ENCODE results near the gene NIM1K. TPM values are rescaled to one million over a fixed set of nuclear protein-coding genes. Genes with fewer than 3 reads are reported as not detected.

NIM1K gene
- total RNA-seq, 2 donors from 2014 or later, result 2.5 to 2.9 TPM

- H3K27me3 Mint-ChIP-seq, result peaks cover 0 to under 1% of the 10 kb centered on the region in 2 donors
- DNase-seq (ENCODE audit: low spot score) (no peak), ATAC-seq (no peak)
- H3K27ac Mint-ChIP-seq, result no peak overlapping the region
- no peaks in the 10 kb centered on the region for H3K4me1 Mint-ChIP-seq (ENCODE audit: low read depth in 2 of 2)
- H3K9me3 Mint-ChIP-seq, result no peaks in the 10 kb centered on the region
- no peaks in the 10 kb centered on the region for H3K36me3 Mint-ChIP-seq
- no peak overlapping the region for H3K4me3 Mint-ChIP-seq
Observed at GRCh38 chr5:43221502-43221901, 29.5 kb downstream of the NIM1K start.

- no peaks in the 10 kb centered on the region for H3K4me1 Mint-ChIP-seq (ENCODE audit: low read depth in 2 of 2)
- H3K9me3 Mint-ChIP-seq, result no peaks in the 10 kb centered on the region
- no peak overlapping the region for H3K27ac Mint-ChIP-seq
- peak in 1 of 2 donors; percentile 20 for ATAC-seq
- no peak for DNase-seq (ENCODE audit: low spot score)
- no peaks in the 10 kb centered on the region for H3K36me3 Mint-ChIP-seq
- no peak overlapping the region for H3K4me3 Mint-ChIP-seq
- no peaks in the 10 kb centered on the region for H3K27me3 Mint-ChIP-seq
Observed at GRCh38 chr5:43225649-43226245, 33.7 kb downstream of the NIM1K start.

GRCh38 chr5:43227655-43228054 is 35.6 kb downstream of the NIM1K start:
- no peak for DNase-seq (ENCODE audit: low spot score)
- H3K27me3 Mint-ChIP-seq, result peaks cover 0 to 2% of the 10 kb centered on the region in 2 donors
- H3K4me3 Mint-ChIP-seq, result no peak overlapping the region
- H3K27ac Mint-ChIP-seq, result no peak overlapping the region
- H3K9me3 Mint-ChIP-seq, result no peaks in the 10 kb centered on the region
- no peaks in the 10 kb centered on the region for H3K36me3 Mint-ChIP-seq
- no peaks in the 10 kb centered on the region for H3K4me1 Mint-ChIP-seq (ENCODE audit: low read depth in 2 of 2)
- no peak for ATAC-seq

GRCh38 chr5:43230707-43231106 is 38.7 kb downstream of the NIM1K start:
- Mint-ChIP-seq H3K9me3 (no peaks in the 10 kb centered on the region), H3K4me1 (ENCODE audit: low read depth in 2 of 2) (peaks cover 0 to 4% of the 10 kb centered on the region in 2 donors), H3K36me3 (no peaks in the 10 kb centered on the region), H3K27ac (no peak overlapping the region), H3K4me3 (no peak overlapping the region), H3K27me3 (peaks cover 0 to 2% of the 10 kb centered on the region in 2 donors)
- DNase-seq (ENCODE audit: low spot score) (no peak), ATAC-seq (no peak)

- H3K4me3 Mint-ChIP-seq, result no peak overlapping the region
- no peaks in the 10 kb centered on the region for H3K36me3 Mint-ChIP-seq
- H3K9me3 Mint-ChIP-seq, result no peaks in the 10 kb centered on the region
- no peak overlapping the region for H3K27ac Mint-ChIP-seq
- H3K27me3 Mint-ChIP-seq, result peaks cover 0 to 2% of the 10 kb centered on the region in 2 donors
- ATAC-seq (no peak), DNase-seq (ENCODE audit: low spot score) (no peak)
- H3K4me1 Mint-ChIP-seq (ENCODE audit: low read depth in 2 of 2), result peaks cover 0 to 4% of the 10 kb centered on the region in 2 donors
Observed at GRCh38 chr5:43231977-43232376, 40.0 kb downstream of the NIM1K start.

- Mint-ChIP-seq H3K27me3 (peaks cover 0 to 2% of the 10 kb centered on the region in 2 donors), H3K4me1 (ENCODE audit: low read depth in 2 of 2) (peaks cover 0 to 4% of the 10 kb centered on the region in 2 donors), H3K27ac (no peak overlapping the region), H3K9me3 (no peaks in the 10 kb centered on the region), H3K36me3 (no peaks in the 10 kb centered on the region), H3K4me3 (no peak overlapping the region)
- ATAC-seq (no peak), DNase-seq (ENCODE audit: low spot score) (no peak)
Observed at GRCh38 chr5:43232943-43233833, 41.2 kb downstream of the NIM1K start.

- Mint-ChIP-seq H3K4me3 (no peak overlapping the region), H3K9me3 (no peaks in the 10 kb centered on the region), H3K4me1 (ENCODE audit: low read depth in 2 of 2) (peaks cover 0 to 4% of the 10 kb centered on the region in 2 donors), H3K27me3 (peaks cover 0 to 5% of the 10 kb centered on the region in 2 donors), H3K36me3 (no peaks in the 10 kb centered on the region), H3K27ac (no peak overlapping the region)
- DNase-seq (ENCODE audit: low spot score), result no peak
- no peak for ATAC-seq
Observed at GRCh38 chr5:43233946-43234345, 41.9 kb downstream of the NIM1K start.

GRCh38 chr5:43236653-43237355 is 44.8 kb downstream of the NIM1K start:
- H3K36me3 Mint-ChIP-seq, result no peaks in the 10 kb centered on the region

GRCh38 chr5:43242196-43242595 is 50.2 kb downstream of the NIM1K start:
- Mint-ChIP-seq H3K36me3 (no peaks in the 10 kb centered on the region), H3K4me3 (no peak overlapping the region), H3K9me3 (no peaks in the 10 kb centered on the region), H3K27me3 (peaks cover 9 to 21% of the 10 kb centered on the region in 2 donors), H3K27ac (no peak overlapping the region), H3K4me1 (ENCODE audit: low read depth in 2 of 2) (no peaks in the 10 kb centered on the region)
- no peak for DNase-seq (ENCODE audit: low spot score)
- ATAC-seq, result no peak

More at GRCh38 chr5:43236653-43237355, 44.8 kb downstream of the NIM1K start:
- DNase-seq (ENCODE audit: low spot score) (no peak), ATAC-seq (peak; percentile 36 to 43)
- Mint-ChIP-seq H3K27me3 (peaks cover 6 to 9% of the 10 kb centered on the region in 2 donors), H3K4me3 (no peak overlapping the region), H3K9me3 (no peaks in the 10 kb centered on the region), H3K27ac (no peak overlapping the region), H3K4me1 (ENCODE audit: low read depth in 2 of 2) (peaks cover 0 to 4% of the 10 kb centered on the region in 2 donors)

- DNase-seq (ENCODE audit: low spot score) (no peak), ATAC-seq (no peak)
- Mint-ChIP-seq H3K36me3 (no peaks in the 10 kb centered on the region), H3K4me3 (no peak overlapping the region), H3K4me1 (ENCODE audit: low read depth in 2 of 2) (no peaks in the 10 kb centered on the region), H3K27me3 (peaks cover 9 to 21% of the 10 kb centered on the region in 2 donors), H3K9me3 (no peaks in the 10 kb centered on the region), H3K27ac (no peak overlapping the region)
Observed at GRCh38 chr5:43243270-43243669, 51.2 kb downstream of the NIM1K start.

- Mint-ChIP-seq H3K27me3 (peaks cover 6 to 21% of the 10 kb centered on the region in 2 donors), H3K27ac (no peak overlapping the region), H3K4me1 (ENCODE audit: low read depth in 2 of 2) (no peaks in the 10 kb centered on the region), H3K9me3 (no peaks in the 10 kb centered on the region), H3K4me3 (no peak overlapping the region), H3K36me3 (no peaks in the 10 kb centered on the region)
- DNase-seq (ENCODE audit: low spot score) (no peak), ATAC-seq (peak in 1 of 2 donors; percentile 33)
Observed at GRCh38 chr5:43244823-43245565, 53.0 kb downstream of the NIM1K start.

GRCh38 chr5:43245724-43246385 is 53.8 kb downstream of the NIM1K start:
- H3K9me3 Mint-ChIP-seq, result no peaks in the 10 kb centered on the region
- no peak overlapping the region for H3K4me3 Mint-ChIP-seq
- ATAC-seq (peak in 1 of 2 donors; percentile 66), DNase-seq (ENCODE audit: low spot score) (no peak)
- H3K4me1 Mint-ChIP-seq (ENCODE audit: low read depth in 2 of 2), result no peaks in the 10 kb centered on the region
- no peaks in the 10 kb centered on the region for H3K36me3 Mint-ChIP-seq
- peaks cover 4 to 23% of the 10 kb centered on the region in 2 donors for H3K27me3 Mint-ChIP-seq
- no peak overlapping the region for H3K27ac Mint-ChIP-seq

- Mint-ChIP-seq H3K36me3 (no peaks in the 10 kb centered on the region), H3K4me3 (no peak overlapping the region), H3K9me3 (no peaks in the 10 kb centered on the region), H3K27ac (no peak overlapping the region), H3K27me3 (peaks cover 24 to 39% of the 10 kb centered on the region in 2 donors), H3K4me1 (ENCODE audit: low read depth in 2 of 2) (no peaks in the 10 kb centered on the region)
- DNase-seq (ENCODE audit: low spot score) (no peak), ATAC-seq (no peak)
Observed at GRCh38 chr5:43251754-43252153, 59.7 kb downstream of the NIM1K start.

All from natural killer cell treated with Interleukin-12 subunit alpha and Interleukin-12 subunit beta and Interleukin-15 and Interleukin-18, amount 100 ng/mL, for 72 hours (primary cell).